SK-N-SH (cell line): ENCODE measurements around the gene OLFM1. TPM values are rescaled to one million over a fixed set of nuclear protein-coding genes. Genes with fewer than 3 reads are reported as not detected.

Experiments used
- CTCF ChIA-PET: fragments of 300-600, 350-600 bp; formaldehyde crosslinking; extraction: SDS; loops from one replicate; lab custom pipeline; 2021; lab: Yijun Ruan, JAX
- POLR2A ChIA-PET: fragments of 350-600 bp; sonication (Branson Sonifier 250); formaldehyde crosslinking; extraction: SDS; loops from one replicate; lab custom pipeline; 2020; ENCODE audit warnings: antibody characterized with exemption, inconsistent platforms; lab: Yijun Ruan, JAX
- DNase-seq: peaks from one replicate; pipeline ENCODE4 v3.0.0; 2012
- H2AFZ ChIP-seq: fragments of 200-600 bp; sonication (generic); 2 replicates; pipeline ENCODE4 v1.8.1; 2016; ENCODE audit warnings: antibody characterized with exemption, mild to moderate bottlenecking, low read depth
- H3F3A ChIP-seq: fragments of 200-600 bp; sonication (generic); replicated peaks from 2 replicates; pipeline ENCODE3; 2016; ENCODE audit warnings: antibody characterized with exemption, mild to moderate bottlenecking; ENCODE audit not compliant: insufficient read depth
- H3K27ac ChIP-seq, 2 experiments: fragments of 200-500 bp in 1 of 2; fragments of 200-600 bp in 1 of 2; sonication (Bioruptor generic) in 1 of 2; sonication (generic), shearing (Covaris generic) in 1 of 2; 2 replicates each; pipeline versions ENCODE4 v1.5.1 to v1.6.1; 2014 to 2016; ENCODE audit warnings: low read depth in 2 of 2, inconsistent platforms in 1 of 2, low read length in 1 of 2, mild to moderate bottlenecking in 1 of 2, mixed read lengths in 1 of 2
- H3K27me3 ChIP-seq: fragments of 200-600 bp; sonication (generic), shearing (Covaris generic); 2 replicates; pipeline ENCODE4 v1.6.1; 2016; ENCODE audit warnings: mixed run types; ENCODE audit not compliant: insufficient read depth
- H3K36me3 ChIP-seq, 2 experiments: fragments of 200-500 bp in 1 of 2; fragments of 200-600 bp in 1 of 2; sonication (Bioruptor generic) in 1 of 2; sonication (generic) in 1 of 2; replicated peaks in 1 of 2; 2 replicates each; pipeline versions ENCODE3 to v1.5.1; 2014 to 2016; ENCODE audit warnings: low read length in 1 of 2, mild to moderate bottlenecking in 1 of 2; ENCODE audit not compliant: insufficient read depth in 2 of 2, control insufficient read depth in 1 of 2
- H3K4me1 ChIP-seq, 2 experiments: fragments of 200-500 bp in 1 of 2; fragments of 200-600 bp in 1 of 2; sonication (Bioruptor generic) in 1 of 2; sonication (generic), shearing (Covaris generic) in 1 of 2; 2 replicates each; pipeline versions ENCODE4 v1.5.1 to v1.6.1; 2014 to 2016; ENCODE audit warnings: low read depth in 1 of 2, low read length in 1 of 2, mixed run types in 1 of 2; ENCODE audit not compliant: insufficient read depth in 2 of 2, control insufficient read depth in 1 of 2
- H3K4me2 ChIP-seq: fragments of 200-600 bp; sonication (generic), shearing (Covaris generic); 2 replicates; pipeline ENCODE4 v1.6.1; 2017; ENCODE audit warnings: mixed run types
- H3K4me3 ChIP-seq, 2 experiments: fragments of 200-500 bp in 1 of 2; fragments of 200-600 bp in 1 of 2; sonication (Bioruptor generic) in 1 of 2; sonication (generic), shearing (Covaris generic) in 1 of 2; 2 replicates each; pipeline versions ENCODE4 v1.5.1 to v1.8.1; 2014 to 2016; ENCODE audit warnings: low read depth in 2 of 2, inconsistent platforms in 1 of 2, low read length in 1 of 2, mild to moderate bottlenecking in 1 of 2, mixed read lengths in 1 of 2, moderate library complexity in 1 of 2
- H3K79me2 ChIP-seq: fragments of 200-600 bp; sonication (generic); 2 replicates; pipeline ENCODE4 v1.8.1; 2017; ENCODE audit warnings: mild to moderate bottlenecking; ENCODE audit not compliant: insufficient read depth
- H3K9ac ChIP-seq: fragments of 200-600 bp; sonication (generic); 2 replicates; pipeline ENCODE4 v1.6.1; 2017; ENCODE audit warnings: mixed run types
- H3K9me2 ChIP-seq: fragments of 200-600 bp; sonication (generic); 2 replicates; pipeline ENCODE4 v1.6.1; 2017; ENCODE audit warnings: mixed run types
- H3K9me3 ChIP-seq: fragments of 200-600 bp; sonication (generic); 2 replicates; pipeline ENCODE4 v1.6.1; 2017; ENCODE audit warnings: mixed run types, mild to moderate bottlenecking, moderate library complexity
- H4K20me1 ChIP-seq: fragments of 200-600 bp; sonication (generic); 2 replicates; pipeline ENCODE4 v1.6.1; 2017; ENCODE audit warnings: mild to moderate bottlenecking, mixed run types; ENCODE audit not compliant: insufficient read depth
- CHD2 ChIP-seq: fragments of 150-350 bp; IDR thresholded peaks from 2 replicates; pipeline ENCODE4 v1.6.1; 2018; ENCODE audit warnings: low read length; ENCODE audit not compliant: partially characterized antibody
- FOSL2 ChIP-seq: IDR thresholded peaks from 2 replicates; pipeline ENCODE4 v1.4.0; 2012; ENCODE audit warnings: low read depth, mild to moderate bottlenecking, moderate library complexity, borderline replicate concordance
- GABPA ChIP-seq: IDR thresholded peaks from 2 replicates; pipeline ENCODE4 v1.4.0; 2012; ENCODE audit warnings: low read depth, mild to moderate bottlenecking
- GATA2 ChIP-seq: sonication (generic); formaldehyde crosslinking; IDR thresholded peaks from 2 replicates; pipeline ENCODE4 v1.5.0; 2020; ENCODE audit warnings: mild to moderate bottlenecking, missing genetic modification reagents
- JUND ChIP-seq: IDR thresholded peaks from 2 replicates; pipeline ENCODE4 v1.4.0; 2012
- MEF2A ChIP-seq: IDR thresholded peaks from 2 replicates; pipeline ENCODE4 v1.4.0; 2012; ENCODE audit warnings: low read depth, borderline replicate concordance
- NRF1 ChIP-seq: IDR thresholded peaks from 2 replicates; pipeline ENCODE4 v1.6.1; 2012; ENCODE audit warnings: low read depth, mild to moderate bottlenecking, low read length
- RCOR1 ChIP-seq: fragments of 150-350 bp; IDR thresholded peaks from 2 replicates; pipeline ENCODE4 v1.6.1; 2017; ENCODE audit warnings: antibody characterized with exemption, low read length
- SIN3A ChIP-seq: IDR thresholded peaks from 2 replicates; pipeline ENCODE4 v1.6.1; 2012; ENCODE audit warnings: low read depth, mild to moderate bottlenecking, low read length, moderate library complexity, borderline replicate concordance
- TAF1 ChIP-seq: IDR thresholded peaks from 2 replicates; pipeline ENCODE4 v1.6.1; 2012; ENCODE audit warnings: low read depth, mild to moderate bottlenecking, low read length, moderate library complexity, borderline replicate concordance
- TCF12 ChIP-seq: IDR thresholded peaks from 2 replicates; pipeline ENCODE4 v1.4.0; 2012
- TEAD4 ChIP-seq: IDR thresholded peaks from 2 replicates; pipeline ENCODE4 v1.4.0; 2012; ENCODE audit warnings: mild to moderate bottlenecking, borderline replicate concordance; ENCODE audit not compliant: insufficient read depth
- USF2 ChIP-seq: fragments of 150-350 bp; IDR thresholded peaks from 2 replicates; pipeline ENCODE4 v1.6.1; 2017; ENCODE audit warnings: antibody characterized with exemption, low read length, low read depth, borderline replicate concordance
- YY1 ChIP-seq: IDR thresholded peaks from 2 replicates; pipeline ENCODE4 v1.4.0; 2012; ENCODE audit warnings: low read depth, mild to moderate bottlenecking
- WGBS: methylation state at CpG from one replicate; pipeline ENCODE4 v1.1.6; 2017; ENCODE audit warnings: low lambda C conversion rate; 5-methylcytosine and 5-hydroxymethylcytosine counted together
- polyA plus RNA-seq, 3 experiments: library from polyadenylated mRNA; depleted of rRNA; stranded (reverse); fragments of >200 nt; gene quantifications; 2 replicates each; pipeline ENCODE4 v1.2.3, GENCODE V29; 2012
- TF ChIP-seq, protein P1 (sequence below): IDR thresholded peaks from 2 replicates; pipeline ENCODE4 v1.4.0; 2012; ENCODE audit warnings: low read depth, borderline replicate concordance
- TF ChIP-seq, protein P2 (sequence below): IDR thresholded peaks from 2 replicates; pipeline ENCODE4 v1.4.0; 2012; ENCODE audit warnings: low read depth
- TF ChIP-seq, protein P3 (sequence below): fragments of 150-350 bp; IDR thresholded peaks from 2 replicates; pipeline ENCODE4 v1.6.1; 2016; ENCODE audit warnings: mild to moderate bottlenecking, low read depth, low read length
- TF ChIP-seq, protein P4 (sequence below): IDR thresholded peaks from 2 replicates; pipeline ENCODE4 v1.4.0; 2012; ENCODE audit warnings: low read depth, borderline replicate concordance

The OLFM1 gene
- polyA plus RNA-seq, 1 of the 3 experiments (the other 2 are of a cell fraction), result 15.9 TPM

GRCh38 chr9:135046739-135047350, 40.6 kb upstream of the OLFM1 start:
- no peak overlapping the region for H3K9ac ChIP-seq
- TF ChIP-seq SIN3A (no peak), JUND (no peak), FOSL2 (no peak), YY1 (no peak), TEAD4 (no peak), CHD2 (no peak), TCF12 (no peak), MEF2A (no peak), GATA2 (no peak), TAF1 (no peak), USF2 (no peak), NRF1 (no peak)
- TF ChIP-seq, protein P1, sequence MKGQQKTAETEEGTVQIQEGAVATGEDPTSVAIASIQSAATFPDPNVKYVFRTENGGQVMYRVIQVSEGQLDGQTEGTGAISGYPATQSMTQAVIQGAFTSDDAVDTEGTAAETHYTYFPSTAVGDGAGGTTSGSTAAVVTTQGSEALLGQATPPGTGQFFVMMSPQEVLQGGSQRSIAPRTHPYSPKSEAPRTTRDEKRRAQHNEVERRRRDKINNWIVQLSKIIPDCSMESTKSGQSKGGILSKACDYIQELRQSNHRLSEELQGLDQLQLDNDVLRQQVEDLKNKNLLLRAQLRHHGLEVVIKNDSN, result no peak
- TF ChIP-seq, protein P2, sequence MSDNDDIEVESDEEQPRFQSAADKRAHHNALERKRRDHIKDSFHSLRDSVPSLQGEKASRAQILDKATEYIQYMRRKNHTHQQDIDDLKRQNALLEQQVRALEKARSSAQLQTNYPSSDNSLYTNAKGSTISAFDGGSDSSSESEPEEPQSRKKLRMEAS, result no peak
- TF ChIP-seq, protein P3, sequence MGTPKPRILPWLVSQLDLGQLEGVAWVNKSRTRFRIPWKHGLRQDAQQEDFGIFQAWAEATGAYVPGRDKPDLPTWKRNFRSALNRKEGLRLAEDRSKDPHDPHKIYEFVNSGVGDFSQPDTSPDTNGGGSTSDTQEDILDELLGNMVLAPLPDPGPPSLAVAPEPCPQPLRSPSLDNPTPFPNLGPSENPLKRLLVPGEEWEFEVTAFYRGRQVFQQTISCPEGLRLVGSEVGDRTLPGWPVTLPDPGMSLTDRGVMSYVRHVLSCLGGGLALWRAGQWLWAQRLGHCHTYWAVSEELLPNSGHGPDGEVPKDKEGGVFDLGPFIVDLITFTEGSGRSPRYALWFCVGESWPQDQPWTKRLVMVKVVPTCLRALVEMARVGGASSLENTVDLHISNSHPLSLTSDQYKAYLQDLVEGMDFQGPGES, result no peak
- no peaks in the 10 kb centered on the region for H3K9me2 ChIP-seq
- 45% methylated on average over 7 of the region's 12 CpGs for WGBS
- H2AFZ ChIP-seq, result no peak overlapping the region
- no peak overlapping the region for H3K27ac ChIP-seq
- no peaks in the 10 kb centered on the region for H3K9me3 ChIP-seq
- no peaks in the 10 kb centered on the region for H3K36me3 ChIP-seq
- no peaks in the 10 kb centered on the region for H3F3A ChIP-seq
- CTCF ChIA-PET, result no interaction called here
- POLR2A ChIA-PET, result no interaction called here
- H3K79me2 ChIP-seq, result no peaks in the 10 kb centered on the region
- H4K20me1 ChIP-seq, result no peaks in the 10 kb centered on the region
- no peak for DNase-seq
- no peaks in the 10 kb centered on the region for H3K27me3 ChIP-seq
- H3K4me3 ChIP-seq, result no peak overlapping the region
- no peak overlapping the region for H3K4me2 ChIP-seq
- H3K4me1 ChIP-seq, result no peaks in the 10 kb centered on the region

GRCh38 chr9:135047521-135047920, 39.9 kb upstream of the OLFM1 start:
- Histone ChIP-seq H3K27me3 (no peaks in the 10 kb centered on the region), H3K9ac (no peak overlapping the region), H3K36me3 (no peaks in the 10 kb centered on the region), H3K9me2 (no peaks in the 10 kb centered on the region), H4K20me1 (no peaks in the 10 kb centered on the region), H3K79me2 (no peaks in the 10 kb centered on the region), H3F3A (no peaks in the 10 kb centered on the region), H3K27ac (no peak overlapping the region), H3K9me3 (no peaks in the 10 kb centered on the region), H3K4me2 (no peak overlapping the region), H3K4me3 (no peak overlapping the region), H3K4me1 (no peaks in the 10 kb centered on the region), H2AFZ (no peak overlapping the region)
- CTCF ChIA-PET, result no interaction called here
- no peak for TF ChIP-seq GABPA
- no peak for TF ChIP-seq FOSL2
- TF ChIP-seq, protein P4, sequence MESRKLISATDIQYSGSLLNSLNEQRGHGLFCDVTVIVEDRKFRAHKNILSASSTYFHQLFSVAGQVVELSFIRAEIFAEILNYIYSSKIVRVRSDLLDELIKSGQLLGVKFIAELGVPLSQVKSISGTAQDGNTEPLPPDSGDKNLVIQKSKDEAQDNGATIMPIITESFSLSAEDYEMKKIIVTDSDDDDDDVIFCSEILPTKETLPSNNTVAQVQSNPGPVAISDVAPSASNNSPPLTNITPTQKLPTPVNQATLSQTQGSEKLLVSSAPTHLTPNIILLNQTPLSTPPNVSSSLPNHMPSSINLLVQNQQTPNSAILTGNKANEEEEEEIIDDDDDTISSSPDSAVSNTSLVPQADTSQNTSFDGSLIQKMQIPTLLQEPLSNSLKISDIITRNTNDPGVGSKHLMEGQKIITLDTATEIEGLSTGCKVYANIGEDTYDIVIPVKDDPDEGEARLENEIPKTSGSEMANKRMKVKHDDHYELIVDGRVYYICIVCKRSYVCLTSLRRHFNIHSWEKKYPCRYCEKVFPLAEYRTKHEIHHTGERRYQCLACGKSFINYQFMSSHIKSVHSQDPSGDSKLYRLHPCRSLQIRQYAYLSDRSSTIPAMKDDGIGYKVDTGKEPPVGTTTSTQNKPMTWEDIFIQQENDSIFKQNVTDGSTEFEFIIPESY, result no peak
- TF ChIP-seq RCOR1, result no peak
- TF ChIP-seq TAF1, result no peak
- TF ChIP-seq TCF12, result no peak
- no peak for TF ChIP-seq YY1
- TF ChIP-seq MEF2A, result no peak
- no peak for DNase-seq
- POLR2A ChIA-PET, result no interaction called here
- WGBS, result 49% methylated on average over 5 of the region's 5 CpGs
